CD1c-positive myeloid dendritic cell (primary cell): ENCODE measurements around the gene CDK3.
"Not testable (repeated sequence)": the region's sequence is repeated elsewhere in the genome, so short reads cannot be mapped to it uniquely, and the experiment has no call there.

Experiments used
- DNase-seq: peaks from one replicate; pipeline ENCODE4 v3.0.0-alpha.2; 2016; ENCODE audit errors: extremely low spot score

Gene CDK3

DNA sequence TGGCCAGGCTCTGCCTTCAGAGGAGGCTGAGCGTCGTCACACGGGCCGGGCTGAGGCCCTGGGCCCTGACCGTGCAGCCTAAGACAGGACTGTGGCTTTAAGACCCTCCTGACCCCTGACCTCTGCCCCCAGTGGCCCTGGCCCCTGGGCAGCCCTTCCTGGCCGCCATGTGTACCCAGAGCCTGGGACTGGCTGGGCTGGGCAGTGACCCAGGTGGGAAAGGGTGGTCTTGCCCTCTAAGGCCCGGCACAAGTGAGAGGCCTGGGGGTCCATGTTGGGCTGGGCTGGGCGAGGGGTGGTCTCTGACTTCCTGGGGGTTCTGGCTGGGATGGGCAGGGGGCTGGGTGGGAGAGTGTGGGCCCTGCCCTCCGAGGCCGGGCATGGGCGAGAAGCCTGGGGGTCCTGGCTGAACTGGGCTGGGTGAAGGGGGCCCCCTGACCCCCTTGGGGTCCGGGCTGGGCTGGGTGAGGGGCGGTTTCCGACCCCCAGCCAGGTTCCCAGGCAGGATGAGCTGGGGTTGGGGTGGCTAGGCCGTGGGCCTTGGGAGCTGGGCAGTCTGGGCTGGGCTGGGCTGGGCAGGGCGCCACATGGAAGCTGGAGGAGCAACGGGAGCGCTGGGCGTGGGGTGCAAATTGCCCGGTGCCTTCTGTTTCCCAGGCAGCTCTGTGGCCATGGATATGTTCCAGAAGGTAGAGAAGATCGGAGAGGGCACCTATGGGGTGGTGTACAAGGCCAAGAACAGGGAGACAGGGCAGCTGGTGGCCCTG is at the start of gene CDK3:
TSS of gene CDK3 (plus strand) at position 101 of the 767 bp plus-strand sequence. CDS start at position 672, 571 bp downstream.
- DNase-seq, result no peak

DNA sequence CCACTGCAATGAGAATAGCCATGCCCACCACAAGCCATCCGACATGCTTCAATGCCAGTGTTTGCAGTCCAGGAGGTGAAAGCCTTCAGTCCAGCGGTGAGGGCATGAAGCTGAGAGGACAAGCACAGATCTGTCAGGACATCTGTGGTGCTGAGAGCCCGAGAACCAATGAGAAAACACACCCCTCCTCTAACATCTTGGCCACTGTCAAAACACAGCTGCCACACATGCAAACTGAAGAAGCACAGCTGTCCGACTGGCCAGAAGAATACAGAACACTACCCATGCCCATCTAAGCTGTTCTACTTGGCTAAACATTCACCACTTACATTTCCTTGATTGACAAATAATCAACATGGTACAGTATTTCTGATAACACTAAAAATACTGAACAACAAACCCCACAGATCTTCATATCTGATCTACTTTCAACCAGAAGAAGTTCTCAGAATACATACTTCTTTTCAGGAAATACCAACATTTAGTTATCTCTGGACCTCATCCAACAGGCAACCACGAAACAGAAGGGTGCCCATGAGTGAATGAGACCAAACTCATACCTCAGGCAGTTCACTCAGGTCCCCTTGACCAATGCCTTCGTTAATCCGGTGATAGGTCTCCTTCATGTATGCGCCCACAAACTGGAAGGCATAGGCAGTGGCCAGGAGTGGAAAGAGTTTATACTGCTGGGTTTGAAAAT is 49.6 kb upstream of the CDK3 start:
- DNase-seq, result no peak

DNA sequence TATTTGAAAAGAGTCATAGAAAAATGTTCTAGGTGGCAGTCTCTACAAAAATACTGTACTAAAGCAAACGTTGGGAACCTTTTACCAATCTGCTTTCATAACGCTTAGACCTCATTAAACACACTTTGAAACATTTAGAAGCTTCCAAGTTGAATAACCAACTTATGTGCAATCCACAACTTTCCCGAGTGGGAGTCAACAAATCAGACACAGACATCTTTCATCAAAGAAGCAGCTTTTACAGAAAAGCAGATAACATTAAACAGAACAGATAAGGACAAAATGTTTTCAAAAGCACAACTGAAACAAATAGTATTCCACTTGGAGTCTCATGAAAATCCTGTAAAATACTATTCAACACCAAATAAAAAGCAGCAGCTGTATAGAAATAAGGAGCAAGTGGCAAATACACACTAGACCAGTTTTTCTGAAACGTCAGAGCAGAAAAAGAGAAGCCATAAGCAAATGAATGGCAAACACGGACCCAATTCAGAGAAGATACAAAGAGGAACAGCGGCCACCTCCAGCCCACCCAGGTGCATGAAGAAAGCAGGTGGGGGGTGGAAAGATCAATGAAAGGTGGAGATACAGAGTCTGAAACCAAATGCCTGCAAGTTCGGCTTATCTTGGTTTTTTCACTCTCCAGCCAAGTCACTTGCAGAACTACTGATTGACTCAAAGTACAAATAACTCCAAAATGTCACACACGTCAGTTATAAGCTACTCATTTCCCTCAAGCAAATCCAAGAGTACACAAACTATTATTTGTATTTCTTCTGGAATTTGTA is 41.4 kb upstream of the CDK3 start:
- DNase-seq, result no peak

DNA sequence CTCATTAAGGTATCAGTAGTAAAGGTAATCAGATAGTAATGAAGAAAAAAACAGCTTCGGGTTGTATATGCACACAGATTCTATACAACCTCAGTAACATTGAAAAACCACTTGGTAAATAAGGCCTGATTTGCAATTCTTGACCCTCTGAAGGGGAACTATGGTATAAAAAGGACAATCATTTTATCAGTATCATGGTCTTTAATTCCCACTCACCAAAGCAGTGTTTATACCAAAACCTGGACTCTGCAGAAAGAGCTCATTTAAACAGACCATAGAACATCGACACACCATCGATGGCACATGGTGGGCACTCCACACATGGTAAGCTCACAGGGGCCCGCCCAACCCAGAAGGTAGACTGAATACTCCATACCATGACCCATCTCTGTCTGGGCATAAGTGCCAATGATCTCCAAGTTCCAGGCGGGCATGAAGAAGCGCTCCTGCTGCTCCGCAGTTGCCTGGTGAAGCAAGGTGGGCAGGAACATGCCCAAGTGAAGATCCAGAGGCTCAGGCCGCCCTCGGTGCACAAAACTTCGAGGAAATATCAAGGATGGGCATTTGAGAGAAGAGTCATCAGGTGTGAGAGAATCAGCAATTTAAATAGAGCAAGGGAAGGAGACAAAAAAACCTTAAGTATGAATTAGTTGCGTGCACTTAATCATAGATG is 40.7 kb upstream of the CDK3 start:
- no peak for DNase-seq

DNA sequence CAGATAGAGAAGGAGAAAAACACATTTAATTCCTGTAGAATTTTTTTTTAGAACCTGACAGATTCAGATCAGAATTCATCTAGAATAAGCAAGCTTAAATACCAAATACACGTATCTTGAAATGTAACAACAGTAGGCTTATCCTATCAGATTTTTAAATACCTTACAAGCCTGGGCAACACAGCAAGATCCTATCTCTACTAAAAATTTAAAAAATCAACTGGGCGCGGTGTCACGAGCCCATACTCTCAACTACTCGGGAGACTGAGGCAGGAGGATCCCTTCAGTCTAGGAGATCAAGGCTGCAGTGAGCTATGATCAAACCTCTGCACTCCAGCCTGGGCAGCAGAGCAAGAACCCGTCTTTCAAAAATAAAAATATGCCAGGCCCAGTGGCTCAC is 35.2 kb upstream of the CDK3 start:
- DNase-seq, result no peak

DNA sequence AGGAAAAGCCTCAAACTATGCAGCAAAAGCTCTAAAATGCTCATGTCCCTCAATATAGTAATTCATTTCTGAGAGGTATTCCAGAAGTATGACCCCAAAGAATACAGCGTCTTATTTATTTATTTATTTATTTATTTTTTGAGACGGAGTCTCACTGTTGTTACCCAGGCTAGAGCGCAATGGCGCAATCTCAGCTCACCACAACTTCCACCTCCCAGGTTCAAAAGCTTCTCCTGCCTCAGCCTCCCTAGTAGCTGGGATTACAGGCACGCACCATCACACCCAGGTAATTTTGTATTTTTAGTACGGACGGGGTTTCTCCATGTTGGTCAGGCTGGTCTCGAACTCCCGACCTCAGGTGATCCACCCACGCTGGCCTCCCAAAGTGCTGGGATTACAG is 31.6 kb upstream of the CDK3 start:
- not testable (repeated sequence) for DNase-seq

DNA sequence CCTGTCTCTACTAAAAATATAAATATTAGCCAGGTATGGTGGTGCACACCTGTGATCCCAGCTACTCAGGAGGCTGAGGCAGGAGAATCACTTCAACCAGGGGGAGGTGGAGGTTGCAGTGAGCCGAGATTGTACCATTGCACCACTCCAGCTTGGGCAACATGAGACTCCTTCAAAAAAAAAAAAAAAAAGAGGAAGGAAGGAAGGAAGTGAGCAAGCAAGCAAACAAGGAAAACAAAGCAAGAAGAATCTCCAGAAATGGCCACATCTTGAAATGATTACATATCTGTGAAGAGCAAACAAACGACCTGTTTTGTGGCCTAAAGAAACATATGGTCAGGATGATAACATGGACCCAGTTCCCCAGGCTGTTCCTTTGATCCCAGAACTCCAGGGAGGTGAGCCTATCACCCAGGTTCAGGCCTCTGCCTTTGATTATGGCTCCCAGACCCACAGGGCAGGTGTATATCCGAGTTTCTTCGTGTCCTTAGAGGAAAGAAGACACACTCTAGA is 30.6 kb upstream of the CDK3 start:
- DNase-seq, result peak; percentile 35

DNA sequence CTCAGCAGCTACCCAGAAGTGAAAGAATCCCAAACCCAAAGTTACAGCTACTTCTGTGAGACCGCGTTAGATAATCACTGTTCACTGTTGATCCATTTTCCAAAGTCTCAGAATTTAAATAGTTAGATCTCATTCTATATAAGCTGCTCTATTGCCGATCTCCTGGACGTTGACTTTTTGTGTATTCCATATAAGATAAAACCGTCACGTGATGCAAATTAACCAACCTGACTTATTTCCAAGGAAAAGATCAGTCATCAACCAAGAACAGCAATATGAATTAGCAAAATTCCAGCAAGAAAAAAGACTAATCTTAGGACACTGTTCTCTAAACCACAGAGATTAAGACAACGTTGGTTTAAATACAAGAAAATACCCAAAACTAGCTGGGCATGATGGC is 30.0 kb upstream of the CDK3 start:
- no peak for DNase-seq

DNA sequence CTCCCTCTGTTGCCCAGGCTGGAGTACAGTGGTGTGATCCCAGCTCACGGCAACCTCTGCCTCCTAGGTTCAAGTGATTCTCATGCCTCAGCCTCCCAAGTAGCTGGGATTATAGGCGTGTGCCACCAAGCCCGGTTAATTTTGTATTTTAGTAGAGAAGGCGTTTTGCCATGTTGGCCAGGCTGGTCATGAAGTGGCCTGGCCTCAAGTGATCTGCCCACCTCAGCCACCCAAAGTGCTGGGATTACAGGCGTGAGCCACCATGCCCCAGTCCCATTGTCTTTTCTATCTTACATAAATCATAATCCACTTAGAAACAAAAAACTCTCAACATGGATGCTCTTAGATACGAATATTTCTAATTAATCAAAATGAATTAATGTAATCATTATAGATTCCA is 25.5 kb upstream of the CDK3 start:
- not testable (repeated sequence) for DNase-seq

DNA sequence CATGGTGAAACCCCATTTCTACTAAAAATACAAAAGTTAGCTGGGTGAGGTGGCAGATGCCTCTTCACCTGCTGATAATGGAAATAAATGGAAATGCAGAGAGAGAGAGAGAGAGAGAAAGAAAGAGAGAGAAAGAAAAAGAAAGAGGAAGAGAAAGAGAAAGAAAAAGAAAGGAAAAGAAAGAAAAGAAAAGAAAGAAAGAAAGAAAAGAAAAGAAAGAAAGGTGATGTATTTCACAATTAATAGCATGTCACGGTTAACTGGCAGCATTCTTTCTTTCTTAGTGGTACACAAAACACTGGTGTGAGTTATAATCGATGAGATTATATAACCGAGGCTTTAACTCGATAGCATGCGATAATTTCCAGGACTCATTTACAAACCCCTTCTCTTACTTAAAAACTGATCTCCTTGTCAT is 24.9 kb upstream of the CDK3 start:
- DNase-seq, result no peak

DNA sequence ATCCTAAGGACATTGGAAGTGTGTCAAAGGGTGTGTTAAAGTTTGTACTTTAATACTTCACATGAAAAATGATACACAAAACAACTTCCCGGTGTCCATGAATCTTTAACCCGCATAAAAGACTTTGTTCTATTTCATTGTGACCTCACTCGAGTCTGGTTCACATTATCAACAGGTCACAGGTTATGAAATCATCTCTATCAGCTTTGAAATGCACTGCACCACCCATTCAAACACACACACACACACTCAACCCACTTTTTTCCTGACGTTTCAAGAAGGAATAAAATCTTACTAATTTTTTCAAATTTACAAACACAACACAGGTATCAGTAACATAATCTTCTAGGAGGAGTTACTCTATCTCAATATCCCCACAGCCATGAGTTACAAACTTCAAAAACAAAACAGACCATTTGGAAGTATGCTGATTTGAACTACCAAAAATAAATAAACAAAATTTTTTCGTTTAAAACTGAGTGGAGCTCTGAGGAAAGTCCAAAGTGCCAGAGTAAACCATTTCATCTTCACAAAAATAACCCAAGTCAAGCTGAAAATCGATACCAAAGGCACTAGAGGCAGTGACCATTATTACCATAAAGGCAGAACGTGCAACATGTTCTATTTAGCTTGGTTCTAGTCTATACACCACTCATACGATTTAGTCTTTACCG is 24.3 kb upstream of the CDK3 start:
- no peak for DNase-seq

DNA sequence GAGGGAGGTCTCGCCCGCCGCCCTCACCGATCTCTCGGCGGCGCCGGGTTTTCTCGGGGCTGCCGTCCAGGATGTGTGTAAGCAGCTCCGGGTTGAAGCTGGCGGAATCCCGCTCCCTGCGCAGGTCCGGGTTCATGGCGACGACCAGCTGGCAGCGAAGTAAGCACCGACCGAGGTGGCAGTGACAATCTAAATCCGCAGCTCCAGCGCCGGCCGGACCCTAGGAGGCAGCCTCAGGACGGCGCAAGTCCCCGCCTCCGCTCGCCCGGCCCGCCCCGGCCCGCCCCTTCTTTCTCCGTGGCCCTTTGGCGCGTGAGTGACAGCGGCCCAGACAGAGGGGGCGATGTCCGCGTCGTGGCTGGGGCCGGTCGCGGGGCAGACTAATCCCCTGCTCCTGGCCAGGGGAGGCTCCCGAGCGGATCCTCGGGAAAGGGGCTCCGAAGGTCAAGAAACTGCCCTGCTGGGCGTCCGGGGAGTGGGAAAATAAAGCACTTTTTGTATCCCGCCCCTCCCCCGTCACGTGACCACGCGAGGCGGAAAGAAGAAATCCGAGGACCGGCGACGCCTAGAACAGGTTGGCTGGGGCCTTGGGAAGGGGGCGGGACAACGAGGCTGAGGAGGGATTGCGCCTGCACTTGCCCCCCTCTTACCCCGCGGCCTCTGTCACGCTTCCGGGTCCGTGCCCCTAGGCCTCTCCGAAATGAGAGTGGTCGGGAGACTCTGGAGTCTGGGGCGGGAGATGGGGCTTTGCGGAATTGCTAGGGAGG is 21.5 kb upstream of the CDK3 start, which contains the start of the genes ACOX1 and TEN1:
TSS of gene ACOX1 (minus strand) at position 229 of the 767 bp plus-strand sequence. CDS start at position 136, 93 bp downstream.
TSS of gene TEN1 (plus strand) at position 303 of the 767 bp plus-strand sequence. CDS start 6,953 bp downstream, outside the sequence.
- DNase-seq, result peak; percentile 95

DNA sequence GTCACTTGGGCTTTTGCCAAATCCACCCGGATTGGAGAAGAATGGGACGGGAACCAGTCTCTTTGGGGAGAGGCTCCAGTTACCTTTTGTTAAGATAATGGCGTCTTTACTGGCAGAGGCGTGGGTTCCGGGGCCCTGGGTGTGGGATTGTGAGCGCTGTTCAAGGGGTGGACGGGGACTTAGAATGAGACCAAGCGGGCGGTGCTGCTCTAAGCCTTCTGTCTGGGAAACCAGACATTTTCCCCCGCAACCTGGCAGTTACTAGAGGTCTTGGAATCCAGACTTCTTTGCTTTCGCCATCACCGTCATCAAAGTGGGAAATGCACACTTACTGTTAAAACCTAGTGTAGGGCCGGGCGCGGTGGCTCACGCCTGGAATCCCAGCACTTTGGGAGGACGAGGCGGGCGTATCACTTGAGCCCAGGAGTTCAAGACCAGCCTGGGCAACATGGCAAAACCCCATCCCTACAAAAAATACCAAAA is 20.9 kb upstream of the CDK3 start:
- no peak for DNase-seq

DNA sequence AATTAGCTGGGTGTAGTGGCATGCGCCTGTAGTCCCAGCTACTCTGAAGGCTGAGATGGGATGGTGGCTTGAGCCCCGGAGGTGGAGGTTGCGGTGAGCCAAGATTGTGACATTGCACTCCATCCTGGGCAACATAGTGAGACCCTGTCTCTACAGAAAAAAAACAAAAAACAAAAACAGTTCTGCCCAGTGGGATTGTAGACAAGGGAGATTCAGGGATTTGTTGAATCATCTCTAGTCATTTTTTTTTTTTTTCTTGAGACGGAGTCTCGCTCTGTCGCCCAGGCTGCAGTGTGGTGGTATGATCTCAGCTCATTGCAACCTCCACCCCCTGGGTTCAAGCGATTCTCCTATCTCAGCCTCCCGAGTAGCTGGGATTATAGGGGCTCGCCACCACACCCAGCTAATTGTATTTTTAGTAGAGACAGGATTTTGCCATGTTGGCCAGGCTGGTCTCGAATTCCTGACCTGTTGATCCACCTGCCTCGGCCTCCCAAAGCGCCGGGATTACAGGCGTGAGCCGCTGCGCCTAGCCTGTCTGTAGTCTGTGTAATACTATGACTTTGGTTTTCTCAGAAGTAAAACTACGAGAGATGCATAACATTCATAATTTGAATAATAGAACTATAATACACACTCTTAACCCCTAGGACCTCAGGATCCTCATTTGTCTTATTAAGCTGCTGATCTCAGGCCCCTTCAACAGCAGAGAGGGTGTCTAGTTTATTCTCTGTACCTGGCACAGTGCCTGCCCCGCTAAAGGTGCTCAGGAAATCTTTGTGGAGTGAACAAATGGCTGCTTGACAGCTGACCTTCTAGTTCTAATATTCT is 20.3 kb upstream of the CDK3 start:
- DNase-seq, result no peak

DNA sequence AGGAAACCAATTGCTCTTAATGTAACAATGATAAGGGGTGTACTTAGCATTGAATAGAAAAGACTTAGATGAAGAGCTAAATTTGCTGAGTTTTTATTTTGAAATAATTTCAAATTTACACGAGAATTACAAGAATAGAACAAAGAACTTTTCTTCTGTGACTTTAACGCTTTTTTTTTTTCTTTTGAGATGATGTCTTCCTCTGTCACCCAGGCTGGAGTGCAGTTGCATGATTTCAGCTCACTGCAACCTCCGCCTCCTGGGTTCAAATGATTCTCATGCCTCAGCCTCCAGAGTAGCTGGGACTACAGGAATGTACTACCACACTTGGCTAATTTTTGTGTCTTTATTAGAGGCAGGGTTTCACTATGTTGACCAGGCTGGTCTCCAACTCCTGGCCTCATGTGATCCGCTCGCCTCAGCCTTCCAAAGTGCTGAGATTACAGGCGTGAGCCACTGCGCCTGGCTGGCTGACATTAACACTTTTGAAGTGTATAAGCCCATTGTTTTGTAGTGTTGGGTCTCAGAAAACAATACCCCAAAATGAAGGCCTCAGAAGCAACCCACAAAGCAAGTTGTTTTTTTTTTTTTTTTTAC is 19.5 kb upstream of the CDK3 start:
- DNase-seq, result no peak

DNA sequence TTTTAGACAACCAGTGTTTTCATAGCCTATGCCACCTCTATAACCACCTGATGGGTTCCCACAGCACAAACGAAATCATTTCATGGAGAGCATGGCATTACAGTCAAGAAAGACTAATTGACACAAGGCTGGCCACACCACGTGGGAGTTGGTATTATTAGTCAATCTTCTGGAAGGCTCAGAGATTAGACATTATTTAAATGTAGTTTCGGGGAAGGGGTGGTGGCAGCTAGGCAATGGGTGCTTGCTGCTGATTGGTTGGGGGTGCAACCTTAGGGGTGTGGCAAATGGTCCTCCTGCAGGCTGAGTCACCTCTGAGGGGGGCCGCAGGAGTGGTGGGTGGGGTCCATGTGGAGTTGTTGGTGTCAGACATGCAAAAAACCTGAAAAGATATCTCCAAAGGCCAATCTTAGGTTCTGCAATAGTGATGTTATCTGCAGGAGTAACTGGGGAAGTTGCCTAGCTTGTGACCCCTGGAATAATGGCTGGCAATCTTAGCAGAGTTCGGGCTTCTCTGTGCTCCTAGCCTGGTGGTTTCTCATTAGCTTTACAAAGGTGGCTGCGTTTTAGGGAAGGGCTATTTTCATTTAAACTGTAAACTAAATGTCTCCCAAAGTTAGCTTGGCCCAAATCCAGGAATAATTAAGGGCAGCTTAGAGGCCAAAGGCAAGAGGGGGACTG is 17.0 kb upstream of the CDK3 start:
- DNase-seq, result peak; percentile 42

DNA sequence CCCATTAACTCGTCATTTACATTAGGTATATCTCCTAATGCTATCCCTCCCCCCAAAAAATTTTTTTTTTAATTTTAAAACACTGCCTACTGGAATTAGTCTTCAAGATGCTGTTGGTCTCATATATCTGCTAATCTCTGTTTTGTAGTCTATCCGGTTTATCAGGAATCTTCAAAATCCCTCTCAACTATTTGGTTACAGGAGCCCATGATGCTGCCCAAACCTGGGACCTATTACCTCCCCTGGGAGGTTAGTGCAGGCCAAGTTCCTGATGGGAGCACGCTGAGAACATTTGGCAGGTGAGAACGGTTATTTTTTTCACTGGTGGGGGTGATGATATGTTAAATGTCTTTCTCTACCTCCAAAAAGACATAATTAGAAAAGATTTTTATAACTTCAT is 14.7 kb upstream of the CDK3 start:
- no peak for DNase-seq

DNA sequence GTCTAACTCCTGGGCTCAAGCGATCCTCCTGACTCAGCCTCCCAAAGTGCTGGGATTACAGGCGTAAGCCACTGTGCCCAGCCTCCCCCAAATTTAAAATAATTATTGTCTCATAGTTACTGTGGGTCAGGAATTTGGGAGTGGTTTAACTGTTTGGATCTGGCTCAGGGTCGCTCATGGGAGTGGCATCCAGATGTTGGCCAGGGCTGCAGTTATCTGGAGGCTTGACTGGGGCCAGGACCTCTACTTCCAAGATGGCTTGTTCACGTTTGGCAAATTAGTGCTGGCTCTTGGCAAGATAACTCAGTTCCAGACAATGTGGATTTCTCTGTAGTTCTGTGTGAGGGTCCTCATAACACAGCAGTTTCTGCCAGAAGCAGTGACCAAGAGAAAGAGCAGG is 13.6 kb upstream of the CDK3 start:
- no peak for DNase-seq
